Stimulated activated CD4-positive, alpha-beta T cell treated with anti-CD3 and anti-CD28 coated beads, Interleukin-12 subunit alpha, Interleukin-12 subunit beta, amount 100 ng/mL, for 4 hours (primary cell): ENCODE data around the gene DROSHA.

Experiments used
- DNase-seq: peaks from one replicate; pipeline ENCODE4 v3.0.0-alpha.2; 2020

DROSHA gene

GRCh38 chr5:31459594-31459993 lies 72.3 kb downstream of the DROSHA start:
- DNase-seq: no peak

- no peak for DNase-seq
Measured at GRCh38 chr5:31455172-31455571, 76.7 kb downstream of the DROSHA start.

- DNase-seq: no peak
Measured at GRCh38 chr5:31453522-31453921, 78.4 kb downstream of the DROSHA start.

- DNase-seq: no peak
Measured at GRCh38 chr5:31452314-31452713, 79.6 kb downstream of the DROSHA start.

GRCh38 chr5:31449962-31450361 lies 81.9 kb downstream of the DROSHA start:
- no peak for DNase-seq

GRCh38 chr5:31449174-31449573 lies 82.7 kb downstream of the DROSHA start:
- DNase-seq: no peak

GRCh38 chr5:31445041-31445600 lies 86.8 kb downstream of the DROSHA start:
- DNase-seq: no peak

GRCh38 chr5:31443572-31443971 lies 88.3 kb downstream of the DROSHA start:
- no peak for DNase-seq

- no peak for DNase-seq
Measured at GRCh38 chr5:31442058-31442745, 89.7 kb downstream of the DROSHA start.

GRCh38 chr5:31436851-31437250 lies 95.0 kb downstream of the DROSHA start:
- no peak for DNase-seq

GRCh38 chr5:31435730-31436129 lies 96.2 kb downstream of the DROSHA start:
- DNase-seq: no peak

GRCh38 chr5:31434898-31435297 lies 97.0 kb downstream of the DROSHA start:
- DNase-seq: no peak

GRCh38 chr5:31433229-31433628 lies 98.7 kb downstream of the DROSHA start:
- DNase-seq: no peak

GRCh38 chr5:31427724-31428309 lies 104.1 kb downstream of the DROSHA start:
- no peak for DNase-seq

GRCh38 chr5:31427013-31427723 lies 104.7 kb downstream of the DROSHA start:
- DNase-seq: no peak

- DNase-seq: no peak
Measured at GRCh38 chr5:31421806-31422586, 109.9 kb downstream of the DROSHA start.

- DNase-seq: no peak
Measured at GRCh38 chr5:31417512-31417911, 114.4 kb downstream of the DROSHA start.

GRCh38 chr5:31416547-31416946 lies 115.3 kb downstream of the DROSHA start:
- DNase-seq: no peak

- DNase-seq: no peak
Measured at GRCh38 chr5:31415960-31416359, 115.9 kb downstream of the DROSHA start.

GRCh38 chr5:31415009-31415923 lies 116.6 kb downstream of the DROSHA start:
- no peak for DNase-seq

- no peak for DNase-seq
Measured at GRCh38 chr5:31413030-31413812, 118.7 kb downstream of the DROSHA start.
